Measurements from ENCODE around the gene RBFOX2. TPM values are rescaled to one million over a fixed set of nuclear protein-coding genes. Genes with fewer than 3 reads are reported as not detected.

Gene RBFOX2
- total and polyA plus RNA-seq, 2 of the 8 experiments (the other 6 are each of a cell fraction or from before 2014, with no cell fraction given) = 121 to 122 TPM

- no peaks in the 10 kb centered on the region for H3K27me3 ChIP-seq (replicated peaks in 1 of 4; ENCODE audit: control insufficient read depth in 3 of 4, extremely low read depth in 1 of 4, insufficient read depth in 3 of 4, low read length in 3 of 4)
- no peaks in the 10 kb centered on the region for H3K9me3 ChIP-seq (ENCODE audit: insufficient read depth in 2 of 2, low read depth in 1 of 2, low read length in 1 of 2)
- H2AFZ ChIP-seq (ENCODE audit: low read length) = no peak overlapping the region
- H3K4me2 ChIP-seq (ENCODE audit: insufficient read depth in 1 of 2, low read depth in 2 of 2, low read length in 2 of 2) = no peak overlapping the region
- WGBS, 2 experiments (ENCODE audit: extremely low coverage in 1 of 2, insufficient coverage in 1 of 2, insufficient read length in 1 of 2, insufficient replicate concordance in 2 of 2, low coverage in 1 of 2, low lambda C conversion rate in 2 of 2, missing lambda C conversion rate in 1 of 2) = 80% methylated on average over 3 of the region's 3 CpGs; no CpG with 5 or more reads in 1 of the 2 experiments
- H3K23me2 ChIP-seq (ENCODE audit: low read depth, low read length) = no peaks in the 10 kb centered on the region
- no peak overlapping the region for H2BK15ac ChIP-seq (ENCODE audit: low read length)
- no peak overlapping the region for H4K5ac ChIP-seq (ENCODE audit: insufficient read length, low read depth, low read length)
- CTCF ChIA-PET (ENCODE audit: partially characterized antibody) = no interaction called here
- no peak overlapping the region for H3K9ac ChIP-seq (replicated peaks in 1 of 4; ENCODE audit: extremely low read depth in 1 of 4, low read depth in 3 of 4, low read length in 3 of 4)
- no peak overlapping the region for H3K23ac ChIP-seq (ENCODE audit: insufficient read length)
- no peak overlapping the region for H2BK5ac ChIP-seq (ENCODE audit: low read depth, low read length)
- H2AK5ac ChIP-seq (ENCODE audit: low read depth, low read length) = no peak overlapping the region
- no peak overlapping the region for H2BK20ac ChIP-seq (ENCODE audit: low read length)
- no peak overlapping the region for H4K91ac ChIP-seq (replicated peaks; ENCODE audit: insufficient read length, low read length)
- no peak overlapping the region for H3K18ac ChIP-seq (ENCODE audit: extremely low read depth, low read length)
- peaks cover 0 to 4% of the 10 kb centered on the region in 2 experiments for H4K20me1 ChIP-seq (replicated peaks in 1 of 2; ENCODE audit: control insufficient read depth in 1 of 2, insufficient read depth in 2 of 2, low read length in 2 of 2)
- H3K4me1 ChIP-seq (replicated peaks in 1 of 4; ENCODE audit: control insufficient read depth in 3 of 4, insufficient read depth in 4 of 4, low read length in 3 of 4) = peaks cover 0 to 13% (median 8%) of the 10 kb centered on the region in 4 experiments; a peak in 3 of 7 replicates
- H3K27ac ChIP-seq (ENCODE audit: low read depth, low read length) = no peak overlapping the region
- no peak overlapping the region for H4K8ac ChIP-seq (ENCODE audit: extremely low read depth, insufficient read depth, low read length)
- POLR2A ChIA-PET (ENCODE audit: partially characterized antibody) = no interaction called here
- no peaks in the 10 kb centered on the region for H3K36me3 ChIP-seq (ENCODE audit: control insufficient read depth in 2 of 4, insufficient read depth in 4 of 4, low read length in 3 of 4)
- H3K14ac ChIP-seq (ENCODE audit: insufficient read length) = no peak overlapping the region
- TF ChIP-seq ZNF274 (IDR thresholded peaks at IDR 0.05; ENCODE audit: borderline replicate concordance, extremely low read depth, low read length) (no peak), HDAC6 (IDR thresholded peaks at IDR 0.05; ENCODE audit: low read depth, low read length) (no peak), NANOG (IDR thresholded peaks at IDR 0.05; ENCODE audit: insufficient read depth, low read depth, low read length, poor library complexity, severe bottlenecking) (no peak), HDAC2 (IDR thresholded peaks at IDR 0.05; ENCODE audit: borderline replicate concordance in 1 of 2, low read depth in 2 of 2, low read length in 2 of 2) (no peak), SIN3A (conservative IDR thresholded peaks at IDR 0.05 in 1 of 2, IDR thresholded peaks at IDR 0.05 in 1 of 2; ENCODE audit: low read depth in 1 of 2, low read length in 2 of 2) (no peak), BACH1 (IDR thresholded peaks at IDR 0.05; ENCODE audit: low read length) (no peak), CBX5 (IDR thresholded peaks at IDR 0.05; ENCODE audit: low read depth, low read length) (no peak), MAFK (IDR thresholded peaks at IDR 0.05; ENCODE audit: low read depth, low read length) (no peak), RFX5 (IDR thresholded peaks at IDR 0.05; ENCODE audit: borderline replicate concordance, low read depth, low read length) (no peak), RXRA (IDR thresholded peaks at IDR 0.05; ENCODE audit: insufficient read depth, low read depth, low read length) (no peak)
- TF ChIP-seq, protein P1, sequence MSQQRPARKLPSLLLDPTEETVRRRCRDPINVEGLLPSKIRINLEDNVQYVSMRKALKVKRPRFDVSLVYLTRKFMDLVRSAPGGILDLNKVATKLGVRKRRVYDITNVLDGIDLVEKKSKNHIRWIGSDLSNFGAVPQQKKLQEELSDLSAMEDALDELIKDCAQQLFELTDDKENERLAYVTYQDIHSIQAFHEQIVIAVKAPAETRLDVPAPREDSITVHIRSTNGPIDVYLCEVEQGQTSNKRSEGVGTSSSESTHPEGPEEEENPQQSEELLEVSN (IDR thresholded peaks at IDR 0.05) = no peak
- no peak overlapping the region for H2BK120ac ChIP-seq (replicated peaks; ENCODE audit: low read depth, low read length)
- H3K79me1 ChIP-seq (ENCODE audit: low read depth, low read length) = peaks cover 2% of the 10 kb centered on the region; the same call in 1 of the 2 replicates
- FAIRE-seq (no peak), DNase-seq (ENCODE audit: low read depth in 1 of 2, low spot score in 2 of 2) (no peak)
- no peak overlapping the region for H3K4me3 ChIP-seq (ENCODE audit: extremely low read depth in 1 of 4, insufficient read depth in 2 of 4, low read depth in 3 of 4, low read length in 4 of 4)
- no peak overlapping the region for H3K4ac ChIP-seq (replicated peaks; ENCODE audit: insufficient read length, low read depth, low read length)
- no peak overlapping the region for H2BK12ac ChIP-seq (ENCODE audit: low read depth, low read length)
- H3K79me2 ChIP-seq (ENCODE audit: control insufficient read depth in 1 of 2, insufficient read depth in 2 of 2, low read length in 2 of 2) = peaks cover 0 to 36% of the 10 kb centered on the region in 2 experiments; a peak in 2 of 4 replicates
- H3K56ac ChIP-seq (replicated peaks; ENCODE audit: insufficient read length, low read depth, low read length) = no peak overlapping the region
Observed at GRCh38 chr22:35866651-35867050, 162.0 kb downstream of the RBFOX2 start.

Measured in H1 (cell line).